WTC11 (cell line): ENCODE measurements around the gene GRB10.

Experiments used
- CTCF ChIP-seq: fragments of 200-600 bp; IDR thresholded peaks from 2 replicates; pipeline ENCODE4 v1.8.0; 2022; ENCODE audit warnings: antibody characterized with exemption
- E2F4 ChIP-seq: sonication (generic); formaldehyde crosslinking; IDR thresholded peaks from 2 replicates; pipeline ENCODE4 v1.8.1; 2022; ENCODE audit warnings: low read depth, mild to moderate bottlenecking, moderate library complexity, missing genetic modification reagents, borderline replicate concordance
- E2F5 ChIP-seq: sonication (generic); formaldehyde crosslinking; IDR thresholded peaks from 2 replicates; pipeline ENCODE4 v1.8.1; 2022; ENCODE audit warnings: mild to moderate bottlenecking, moderate library complexity, missing genetic modification reagents
- ELF4 ChIP-seq: sonication (generic); formaldehyde crosslinking; IDR thresholded peaks from 2 replicates; pipeline ENCODE4 v1.8.1; 2022; ENCODE audit warnings: low read depth, mild to moderate bottlenecking, moderate library complexity, missing genetic modification reagents
- ETV6 ChIP-seq: sonication (generic); formaldehyde crosslinking; IDR thresholded peaks from 2 replicates; pipeline ENCODE4 v1.8.1; 2022; ENCODE audit warnings: mild to moderate bottlenecking, missing genetic modification reagents
- FOXJ3 ChIP-seq: sonication (generic); formaldehyde crosslinking; IDR thresholded peaks from 2 replicates; pipeline ENCODE4 v1.9.0; 2021; ENCODE audit warnings: missing genetic modification reagents, mild to moderate bottlenecking, borderline replicate concordance
- GRHL2 ChIP-seq: fragments of 250-450 bp; sonication (Bioruptor Pico); IDR thresholded peaks from 2 replicates; pipeline ENCODE4 v1.8.0; 2022; ENCODE audit warnings: mild to moderate bottlenecking, moderate library complexity; ENCODE audit not compliant: insufficient replicate concordance, severe bottlenecking
- IRF2 ChIP-seq: sonication (generic); formaldehyde crosslinking; IDR thresholded peaks from 2 replicates; pipeline ENCODE4 v1.8.0; 2022; ENCODE audit warnings: low read depth, missing genetic modification reagents, borderline replicate concordance
- PRRX2 ChIP-seq: fragments of 250-450 bp; sonication (Bioruptor Pico); IDR thresholded peaks from 2 replicates; pipeline ENCODE4 v1.8.0; 2021; ENCODE audit warnings: mild to moderate bottlenecking
- STAT6 ChIP-seq: sonication (generic); formaldehyde crosslinking; conservative IDR thresholded peaks from 2 replicates; pipeline ENCODE4 v1.8.1; 2023; ENCODE audit warnings: mild to moderate bottlenecking, low read depth, missing genetic modification reagents, moderate library complexity
- TF ChIP-seq, protein P1 (sequence below): sonication (generic); formaldehyde crosslinking; IDR thresholded peaks from 2 replicates; pipeline ENCODE4 v1.8.0; 2022; ENCODE audit warnings: mild to moderate bottlenecking, missing genetic modification reagents
- TF ChIP-seq, protein P2 (sequence below): sonication (generic); formaldehyde crosslinking; conservative IDR thresholded peaks from 2 replicates; pipeline ENCODE4 v1.8.1; 2022; ENCODE audit warnings: mild to moderate bottlenecking, missing genetic modification reagents
- TF ChIP-seq, protein P3 (sequence below): sonication (generic); formaldehyde crosslinking; IDR thresholded peaks from 2 replicates; pipeline ENCODE4 v1.8.1; 2022; ENCODE audit warnings: mild to moderate bottlenecking, missing genetic modification reagents, moderate library complexity, borderline replicate concordance

GRCh38 chr7:50707236-50708006 is 75.3 kb downstream of the GRB10 start:
- TF ChIP-seq ELF4 (no peak), CTCF (no peak), ETV6 (no peak), E2F5 (no peak), FOXJ3 (CRISPR knock-in tag) (no peak), STAT6 (CRISPR knock-in tag) (no peak), IRF2 (CRISPR knock-in tag) (no peak), GRHL2 (CRISPR knock-in tag) (no peak), E2F4 (CRISPR knock-in tag) (no peak), PRRX2 (CRISPR knock-in tag) (no peak)
- TF ChIP-seq, protein P1, sequence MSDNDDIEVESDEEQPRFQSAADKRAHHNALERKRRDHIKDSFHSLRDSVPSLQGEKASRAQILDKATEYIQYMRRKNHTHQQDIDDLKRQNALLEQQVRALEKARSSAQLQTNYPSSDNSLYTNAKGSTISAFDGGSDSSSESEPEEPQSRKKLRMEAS (CRISPR knock-in tag) = no peak
- TF ChIP-seq, protein P2, sequence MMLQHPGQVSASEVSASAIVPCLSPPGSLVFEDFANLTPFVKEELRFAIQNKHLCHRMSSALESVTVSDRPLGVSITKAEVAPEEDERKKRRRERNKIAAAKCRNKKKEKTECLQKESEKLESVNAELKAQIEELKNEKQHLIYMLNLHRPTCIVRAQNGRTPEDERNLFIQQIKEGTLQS = no peak
- TF ChIP-seq, protein P3, sequence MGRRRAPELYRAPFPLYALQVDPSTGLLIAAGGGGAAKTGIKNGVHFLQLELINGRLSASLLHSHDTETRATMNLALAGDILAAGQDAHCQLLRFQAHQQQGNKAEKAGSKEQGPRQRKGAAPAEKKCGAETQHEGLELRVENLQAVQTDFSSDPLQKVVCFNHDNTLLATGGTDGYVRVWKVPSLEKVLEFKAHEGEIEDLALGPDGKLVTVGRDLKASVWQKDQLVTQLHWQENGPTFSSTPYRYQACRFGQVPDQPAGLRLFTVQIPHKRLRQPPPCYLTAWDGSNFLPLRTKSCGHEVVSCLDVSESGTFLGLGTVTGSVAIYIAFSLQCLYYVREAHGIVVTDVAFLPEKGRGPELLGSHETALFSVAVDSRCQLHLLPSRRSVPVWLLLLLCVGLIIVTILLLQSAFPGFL (CRISPR knock-in tag) = no peak
